GM13977 (cell line): ENCODE measurements around the gene SUSD2.

Experiments
- DNase-seq: peaks from one replicate; pipeline ENCODE4 v3.0.0; 2012; ENCODE audit warnings: low spot score
- in situ Hi-C: fragments of 300-500 bp; cut with MboI; formaldehyde crosslinking; loops from one replicate; pipeline ENCODE4 v1.12.0; 2022; ENCODE audit warnings: low sequenced_read_pairs, low pct_unique_long_range_greater_than_20kb, mixed read lengths, inconsistent platforms; ENCODE audit not compliant: unreplicated experiment
- TF ChIP-seq, protein P1 (sequence below): IDR thresholded peaks from 2 replicates; pipeline ENCODE4 v1.5.1; 2012; ENCODE audit warnings: mild to moderate bottlenecking, control low read depth; ENCODE audit not compliant: insufficient read depth; ENCODE audit errors: extremely low read depth, missing control alignments

SUSD2 gene

DNA sequence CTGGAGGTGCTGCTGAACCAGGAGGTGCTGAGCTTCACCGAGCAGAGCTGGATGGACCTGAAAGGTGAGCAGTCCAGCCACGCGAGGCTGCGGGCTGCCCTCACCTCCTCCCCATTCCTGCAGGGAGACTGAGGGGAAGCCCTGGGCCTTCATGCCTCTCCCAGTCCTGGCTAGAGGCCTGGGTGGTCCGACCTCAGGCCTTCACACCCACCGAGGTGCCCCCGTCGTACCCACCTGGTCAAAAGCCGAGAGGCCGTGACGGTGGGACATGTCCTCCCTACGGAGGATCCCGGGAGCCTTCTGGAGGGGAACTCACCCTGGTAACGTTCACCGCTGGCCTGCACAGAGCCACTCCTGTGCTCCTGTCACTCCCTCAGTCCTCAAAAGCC is 5.1 kb downstream of the SUSD2 start:
- in situ Hi-C loops: no loop called here
- TF ChIP-seq, protein P1, sequence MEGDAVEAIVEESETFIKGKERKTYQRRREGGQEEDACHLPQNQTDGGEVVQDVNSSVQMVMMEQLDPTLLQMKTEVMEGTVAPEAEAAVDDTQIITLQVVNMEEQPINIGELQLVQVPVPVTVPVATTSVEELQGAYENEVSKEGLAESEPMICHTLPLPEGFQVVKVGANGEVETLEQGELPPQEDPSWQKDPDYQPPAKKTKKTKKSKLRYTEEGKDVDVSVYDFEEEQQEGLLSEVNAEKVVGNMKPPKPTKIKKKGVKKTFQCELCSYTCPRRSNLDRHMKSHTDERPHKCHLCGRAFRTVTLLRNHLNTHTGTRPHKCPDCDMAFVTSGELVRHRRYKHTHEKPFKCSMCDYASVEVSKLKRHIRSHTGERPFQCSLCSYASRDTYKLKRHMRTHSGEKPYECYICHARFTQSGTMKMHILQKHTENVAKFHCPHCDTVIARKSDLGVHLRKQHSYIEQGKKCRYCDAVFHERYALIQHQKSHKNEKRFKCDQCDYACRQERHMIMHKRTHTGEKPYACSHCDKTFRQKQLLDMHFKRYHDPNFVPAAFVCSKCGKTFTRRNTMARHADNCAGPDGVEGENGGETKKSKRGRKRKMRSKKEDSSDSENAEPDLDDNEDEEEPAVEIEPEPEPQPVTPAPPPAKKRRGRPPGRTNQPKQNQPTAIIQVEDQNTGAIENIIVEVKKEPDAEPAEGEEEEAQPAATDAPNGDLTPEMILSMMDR: no peak
- no peak for DNase-seq

DNA sequence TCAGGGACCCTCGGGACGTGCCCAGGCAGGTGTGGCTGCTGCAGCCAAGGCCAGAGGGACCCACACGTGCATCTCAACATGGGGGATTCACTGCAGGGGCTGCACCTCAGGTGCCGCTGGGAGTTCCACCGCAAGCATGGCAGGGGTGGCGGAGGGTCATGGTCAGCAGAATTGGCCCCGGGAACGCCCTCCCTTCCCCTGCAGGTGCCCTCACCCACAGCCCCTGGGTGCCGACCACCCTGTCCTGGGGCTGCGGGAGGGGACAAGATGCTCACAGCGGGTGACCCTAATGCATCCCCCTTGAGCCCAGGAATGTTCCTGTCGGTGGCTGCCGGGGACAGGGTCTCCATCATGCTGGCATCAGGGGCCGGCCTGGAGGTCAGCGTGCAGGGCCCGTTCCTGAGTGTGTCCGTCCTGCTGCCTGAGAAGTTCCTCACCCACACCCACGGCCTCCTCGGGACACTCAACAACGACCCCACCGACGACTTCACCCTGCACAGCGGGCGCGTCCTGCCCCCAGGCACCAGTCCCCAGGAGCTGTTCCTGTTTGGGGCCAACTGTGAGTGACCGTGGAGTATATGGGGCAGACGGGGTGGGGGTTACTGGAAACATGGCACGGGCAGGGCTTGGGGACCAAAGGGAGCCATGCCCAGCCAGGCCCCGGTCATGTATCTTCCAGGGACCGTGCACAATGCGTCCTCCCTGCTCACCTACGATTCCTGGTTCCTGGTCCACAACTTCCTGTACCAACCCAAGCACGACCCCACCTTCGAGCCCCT is 5.8 kb downstream of the SUSD2 start:
- in situ Hi-C loops: no loop called here
- DNase-seq: no peak
- TF ChIP-seq, protein P1: no peak

DNA sequence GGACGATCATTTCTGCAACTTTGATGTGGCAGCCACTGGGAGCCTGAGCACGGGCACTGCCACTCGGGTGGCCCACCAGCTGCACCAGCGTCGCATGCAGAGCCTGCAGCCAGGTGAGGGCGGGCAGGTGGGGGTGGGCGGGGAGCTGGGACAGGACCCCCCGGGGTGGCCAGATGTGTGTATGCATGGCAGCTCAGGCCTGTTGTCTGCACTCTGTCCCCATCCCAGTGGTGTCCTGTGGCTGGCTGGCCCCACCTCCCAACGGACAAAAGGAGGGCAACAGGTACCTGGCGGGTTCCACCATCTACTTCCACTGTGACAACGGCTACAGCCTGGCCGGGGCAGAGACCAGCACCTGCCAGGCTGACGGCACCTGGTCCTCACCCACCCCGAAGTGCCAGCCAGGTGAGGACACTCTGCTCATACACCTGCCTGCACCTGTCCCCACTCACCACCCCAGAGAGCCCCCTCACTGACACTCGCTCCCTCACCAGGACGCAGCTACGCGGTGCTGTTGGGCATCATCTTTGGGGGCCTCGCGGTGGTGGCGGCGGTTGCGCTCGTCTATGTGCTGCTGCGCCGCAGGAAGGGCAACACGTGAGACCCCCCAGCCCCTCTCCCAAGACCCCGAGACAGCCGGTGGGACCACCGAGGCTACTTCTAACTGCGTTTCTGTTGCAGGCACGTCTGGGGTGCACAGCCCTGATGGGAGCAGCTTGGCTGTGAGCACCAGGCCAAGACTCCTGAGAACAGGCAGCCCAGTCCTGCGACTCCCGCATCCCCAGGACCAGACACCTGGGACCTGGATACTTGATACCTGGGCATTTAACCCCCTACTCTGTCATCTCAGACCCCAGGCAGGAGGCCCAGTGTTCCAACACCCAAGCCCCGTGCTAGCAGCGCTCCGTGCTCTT is 6.7 kb downstream of the SUSD2 start:
- in situ Hi-C loops: no loop called here
- TF ChIP-seq, protein P1: no peak
- DNase-seq: no peak

DNA sequence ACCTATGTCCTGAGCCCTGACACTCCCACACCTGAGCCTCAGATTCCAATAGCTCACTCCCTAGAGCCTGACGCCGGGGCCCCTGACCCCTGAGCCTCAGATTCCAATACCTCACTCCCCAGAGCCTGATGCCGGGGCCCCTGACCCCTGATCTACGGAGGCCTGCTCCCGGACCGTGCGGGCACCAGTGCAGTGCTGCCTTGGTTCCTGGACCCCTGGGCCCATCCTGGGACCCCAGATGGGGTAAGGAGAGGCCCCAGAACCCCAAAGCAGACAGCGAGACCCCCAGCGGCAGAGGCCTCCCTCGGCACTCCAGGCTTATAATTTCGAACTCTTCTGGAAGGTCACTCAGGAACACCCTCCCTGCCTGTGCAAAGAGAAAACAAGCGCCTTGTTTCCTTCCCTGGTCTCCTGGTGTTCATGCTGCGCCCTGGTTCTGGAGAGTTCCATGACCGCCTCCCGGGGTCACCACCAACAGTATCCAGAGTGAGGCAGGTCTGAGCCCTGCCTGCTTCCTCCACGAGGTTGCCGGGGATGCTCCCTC is 7.5 kb downstream of the SUSD2 start:
- in situ Hi-C loops: no loop called here
- TF ChIP-seq, protein P1: no peak

DNA sequence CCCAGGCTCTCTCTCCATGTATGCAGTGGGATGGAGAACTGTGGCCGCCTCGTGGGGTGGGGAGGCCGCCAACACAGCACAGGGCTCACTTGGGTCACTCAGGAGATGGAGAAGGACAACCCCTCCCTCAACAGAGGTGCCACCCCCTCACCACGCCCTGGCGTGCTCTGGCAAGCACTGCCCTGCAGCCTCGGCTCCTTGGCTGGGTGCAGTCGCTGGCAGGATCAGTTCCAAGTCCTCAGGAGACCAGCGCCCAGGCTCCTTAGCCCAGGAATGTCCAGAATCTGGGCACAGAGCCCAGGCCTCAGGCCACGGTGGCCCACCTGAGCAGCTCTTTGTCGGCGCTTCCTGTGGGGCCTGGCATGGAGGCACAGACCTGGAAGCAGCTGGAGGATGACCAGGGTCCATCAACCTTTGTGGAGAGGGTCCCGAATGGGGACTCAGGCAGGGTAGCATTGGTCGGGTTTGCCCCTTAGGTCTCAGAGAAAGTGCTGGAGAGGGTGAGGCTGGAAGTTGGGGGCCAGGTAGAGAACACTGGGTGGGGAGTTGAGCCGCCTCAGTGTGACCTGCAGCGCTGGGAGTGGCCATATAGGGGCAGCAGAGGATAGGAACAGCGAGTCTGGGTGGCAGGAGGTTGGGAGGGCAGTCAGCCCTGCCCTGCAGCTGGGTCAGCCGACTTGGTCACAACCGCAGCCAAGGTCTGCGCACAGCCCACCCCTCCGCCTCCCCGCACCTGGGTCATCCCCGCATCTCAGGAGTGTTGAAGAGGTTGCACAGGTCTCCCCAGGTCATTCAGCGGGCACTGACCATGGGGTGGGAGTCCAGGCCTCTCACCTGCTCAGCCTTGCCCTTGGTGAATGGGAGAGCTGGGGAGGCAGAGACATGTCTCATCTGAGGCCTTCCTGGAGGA is 8.2 kb downstream of the SUSD2 start:
- in situ Hi-C loops: no loop called here

More for the DNA sequence above, 7.5 kb downstream of the SUSD2 start:
- no peak for DNase-seq

More for the DNA sequence above, 8.2 kb downstream of the SUSD2 start:
- TF ChIP-seq, protein P1: peak; percentile 87
- DNase-seq: peak; percentile 88
